ENCODE results near the gene HRH1. TPM values are rescaled to one million over a fixed set of nuclear protein-coding genes. Genes with fewer than 3 reads are reported as not detected.

Gene HRH1
- total and polyA plus RNA-seq, 2 of the 13 experiments (the other 11 are each of a cell fraction or from before 2014, with no cell fraction given): not detected

GRCh38 chr3:11271986-11272904 is 118.0 kb downstream of the HRH1 start, which contains the start of gene ATG7 (continued):
- TF ChIP-seq ZNF441 (CRISPR knock-in tag; IDR thresholded peaks at IDR 0.05; ENCODE audit: borderline replicate concordance) (no peak), HNRNPL (IDR thresholded peaks at IDR 0.05; ENCODE audit: low read depth, low read length) (no peak), TAF1 (CRISPR knock-in tag; IDR thresholded peaks at IDR 0.05) (peak; percentile 85), ATF4 (CRISPR knock-in tag; IDR thresholded peaks at IDR 0.05) (peak in 1 of 2 experiments; percentile 97; a peak in 2 of 4 replicates), PHF8 (CRISPR knock-in tag; IDR thresholded peaks at IDR 0.05) (peak; percentile 96), ZFX (CRISPR knock-in tag; IDR thresholded peaks at IDR 0.05; ENCODE audit: low read depth) (peak; percentile 92), ZNF567 (CRISPR knock-in tag; IDR thresholded peaks at IDR 0.05; ENCODE audit: borderline replicate concordance) (peak; percentile 93; the same call in 1 of the 2 replicates), ZBTB43 (CRISPR knock-in tag; conservative IDR thresholded peaks at IDR 0.05) (0 out of 2 replicates have a peak, but pooled peaks have one; percentile 25), ZNF766 (CRISPR knock-in tag; IDR thresholded peaks at IDR 0.05; ENCODE audit: borderline replicate concordance) (0 out of 2 replicates have a peak, but pooled peaks have one; percentile 47), ZFP37 (CRISPR knock-in tag; IDR thresholded peaks at IDR 0.05; ENCODE audit: borderline replicate concordance) (0 out of 2 replicates have a peak, but pooled peaks have one; percentile 41), ZNF775 (CRISPR knock-in tag; IDR thresholded peaks at IDR 0.05; ENCODE audit: borderline replicate concordance) (no peak), MAX (IDR thresholded peaks at IDR 0.05) (peak; percentile 63), THAP11 (CRISPR knock-in tag; IDR thresholded peaks at IDR 0.05) (peak; percentile 93), NFYC (CRISPR knock-in tag; IDR thresholded peaks at IDR 0.05) (peak; percentile 55), TMF1 (CRISPR knock-in tag; IDR thresholded peaks at IDR 0.05; ENCODE audit: low read depth) (peak; percentile 70; the same call in 1 of the 2 replicates), ARHGAP35 (CRISPR knock-in tag; IDR thresholded peaks at IDR 0.05; ENCODE audit: borderline replicate concordance) (no peak), HINFP (CRISPR knock-in tag; IDR thresholded peaks at IDR 0.05; ENCODE audit: low read depth) (peak; percentile 74; the same call in 1 of the 2 replicates), PAXIP1 (CRISPR knock-in tag; conservative IDR thresholded peaks at IDR 0.05) (0 out of 2 replicates have a peak, but pooled peaks have one; percentile 12), TOE1 (CRISPR knock-in tag; IDR thresholded peaks at IDR 0.05) (0 out of 2 replicates have a peak, but pooled peaks have one; percentile 23)
